Body of pancreas (tissue), 4 donors: ENCODE data around the gene MGARP. TPM values are rescaled to one million over a fixed set of nuclear protein-coding genes. Genes with fewer than 3 reads are reported as not detected.

Experiments used
- ATAC-seq: fragments of 150-250 bp; one replicate; pipeline ENCODE4 v1.9.1; 2016
- DNase-seq, 4 donors: peaks; one replicate each; pipeline ENCODE4 v3.0.0-alpha.2; 2019
- H3K27ac ChIP-seq, 4 donors: fragments of 200-600 bp; sonication (generic); 1 replicate in 3 of 4; 2 replicates in 1 of 4; pipeline versions ENCODE4 v1.5.1 to v1.6.1; 2016 to 2019; ENCODE audit warnings: mild to moderate bottlenecking in 1 of 4, mixed read lengths in 1 of 4, moderate library complexity in 1 of 4
- H3K27me3 ChIP-seq, 2 donors: fragments of 200-600 bp; sonication (generic); one replicate each; pipeline ENCODE4 v1.6.0; 2016; ENCODE audit warnings: mild to moderate bottlenecking in 1 of 2
- H3K36me3 ChIP-seq, 2 donors: fragments of 200-600 bp; sonication (generic); replicated peaks in 1 of 2; 2 replicates each; pipeline ENCODE4 v1.5.1; 2016; ENCODE audit warnings: low read depth in 2 of 2; ENCODE audit not compliant: insufficient read depth in 1 of 2
- H3K4me1 ChIP-seq: fragments of 200-600 bp; sonication (generic); one replicate; pipeline ENCODE4 v1.6.0; 2016
- H3K4me3 ChIP-seq, 2 donors: fragments of 200-600 bp; sonication (generic); 1 replicate in 1 of 2; 2 replicates in 1 of 2; pipeline ENCODE4 v1.5.1; 2016 to 2019
- H3K9me3 ChIP-seq, 3 donors: fragments of 200-600 bp; sonication (generic); 1 replicate in 2 of 3; 2 replicates in 1 of 3; pipeline ENCODE4 v1.5.1; 2016
- POLR2A ChIP-seq, 3 donors: fragments of 450-650 bp; IDR thresholded peaks; one replicate each; pipeline ENCODE4 v1.6.1; 2016; ENCODE audit warnings: antibody characterized with exemption in 3 of 3, mild to moderate bottlenecking in 2 of 3
- WGBS, 2 donors: methylation state at CpG; one replicate each; pipeline ENCODE4 v1.1.5; 2017; 5-methylcytosine and 5-hydroxymethylcytosine counted together
- intact Hi-C: fragments of 100-400 bp; cut with DNase I; formaldehyde crosslinking; loops from one replicate; pipeline ENCODE4 v1.15.1; 2023
- total RNA-seq, 2 donors: library from RNA; depleted of rRNA; stranded (reverse); fragments of >200 nt; gene quantifications; one replicate each; pipeline ENCODE4 v1.1.0, GENCODE V29; 2016
- TF ChIP-seq, protein P1 (sequence below), 7 experiments: fragments of 450-650 bp in 4 of 7; fragments of 200-600 bp in 3 of 7; sonication (generic) in 3 of 7; IDR thresholded peaks; one replicate each; pipeline ENCODE4 v1.5.1; 2016 to 2019; ENCODE audit warnings: antibody characterized with exemption in 7 of 7

The MGARP gene
- total RNA-seq, 2 donors from 2014 or later, result 0.78 TPM; not detected in 1

DNA sequence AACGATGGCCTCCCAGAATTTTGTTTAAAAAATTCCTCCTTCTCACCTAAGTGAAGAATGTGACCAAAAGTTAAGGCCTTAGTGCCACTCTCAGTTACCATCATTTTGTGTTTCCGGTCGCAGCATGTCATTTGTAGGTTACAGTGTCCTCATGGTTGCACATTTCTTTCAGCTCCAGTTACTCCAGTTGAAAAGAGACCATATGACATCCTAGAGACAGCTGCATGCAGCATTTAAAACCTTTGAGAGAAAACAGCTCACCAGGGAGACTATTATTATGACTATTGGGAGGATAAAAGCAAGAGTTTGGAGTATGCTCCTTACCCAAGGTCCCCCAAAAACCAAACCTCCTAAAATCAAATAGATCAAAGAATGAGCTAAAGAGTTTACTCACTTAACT lies 45.8 kb downstream of the MGARP start:
- DNase-seq (no peak), ATAC-seq (no peak)
- TF ChIP-seq, protein P1, sequence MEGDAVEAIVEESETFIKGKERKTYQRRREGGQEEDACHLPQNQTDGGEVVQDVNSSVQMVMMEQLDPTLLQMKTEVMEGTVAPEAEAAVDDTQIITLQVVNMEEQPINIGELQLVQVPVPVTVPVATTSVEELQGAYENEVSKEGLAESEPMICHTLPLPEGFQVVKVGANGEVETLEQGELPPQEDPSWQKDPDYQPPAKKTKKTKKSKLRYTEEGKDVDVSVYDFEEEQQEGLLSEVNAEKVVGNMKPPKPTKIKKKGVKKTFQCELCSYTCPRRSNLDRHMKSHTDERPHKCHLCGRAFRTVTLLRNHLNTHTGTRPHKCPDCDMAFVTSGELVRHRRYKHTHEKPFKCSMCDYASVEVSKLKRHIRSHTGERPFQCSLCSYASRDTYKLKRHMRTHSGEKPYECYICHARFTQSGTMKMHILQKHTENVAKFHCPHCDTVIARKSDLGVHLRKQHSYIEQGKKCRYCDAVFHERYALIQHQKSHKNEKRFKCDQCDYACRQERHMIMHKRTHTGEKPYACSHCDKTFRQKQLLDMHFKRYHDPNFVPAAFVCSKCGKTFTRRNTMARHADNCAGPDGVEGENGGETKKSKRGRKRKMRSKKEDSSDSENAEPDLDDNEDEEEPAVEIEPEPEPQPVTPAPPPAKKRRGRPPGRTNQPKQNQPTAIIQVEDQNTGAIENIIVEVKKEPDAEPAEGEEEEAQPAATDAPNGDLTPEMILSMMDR (IDR thresholded peaks at IDR 0.05), result no peak
- no peaks in the 10 kb centered on the region for H3K27me3 ChIP-seq
- no peak overlapping the region for H3K27ac ChIP-seq
- intact Hi-C loops, result loop anchor here (10.0 kb wide), 1 partner anchor 61 kb away; no protein-coding TSS in a partner anchor
- no peaks in the 10 kb centered on the region for H3K4me1 ChIP-seq
- WGBS, 2 donors, result 74 to 83% methylated on average over 3 of the region's 3 CpGs
- H3K9me3 ChIP-seq, result no peaks in the 10 kb centered on the region
- H3K36me3 ChIP-seq, result no peaks in the 10 kb centered on the region
- H3K4me3 ChIP-seq, result no peak overlapping the region

DNA sequence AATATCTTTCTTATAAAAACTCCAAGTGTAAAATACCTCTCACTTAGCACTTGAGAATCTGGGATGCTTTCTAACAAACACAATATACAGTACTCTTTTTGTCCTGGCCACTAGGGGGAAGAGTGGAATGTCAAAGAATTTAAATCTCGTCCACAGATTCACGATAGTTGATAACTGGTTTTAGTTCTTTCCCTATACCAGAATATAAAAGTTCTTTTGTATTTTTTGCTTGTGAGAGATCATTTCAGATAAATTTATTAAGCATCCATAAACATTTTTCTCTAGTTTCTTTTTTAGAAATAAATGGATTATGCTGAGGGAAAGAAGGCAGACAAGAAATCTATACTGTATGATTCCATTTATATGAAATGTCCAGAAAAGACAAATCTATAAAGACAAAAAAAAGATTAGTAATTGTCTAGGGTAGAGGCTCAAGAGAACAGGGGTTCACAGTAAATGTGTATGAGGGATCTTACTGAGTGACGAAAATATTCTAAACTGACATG lies 50.4 kb downstream of the MGARP start:
- Histone ChIP-seq H3K36me3 (no peaks in the 10 kb centered on the region), H3K27me3 (no peaks in the 10 kb centered on the region), H3K4me1 (no peaks in the 10 kb centered on the region), H3K27ac (no peak overlapping the region), H3K9me3 (no peaks in the 10 kb centered on the region), H3K4me3 (no peak overlapping the region)
- TF ChIP-seq, protein P1 (IDR thresholded peaks at IDR 0.05), result peak; percentile 41 to 78 (median 67)
- no peak for TF ChIP-seq POLR2A (IDR thresholded peaks at IDR 0.05)
- ATAC-seq (peak; percentile 78), DNase-seq (peak in 2 of 4 donors; percentile 19 to 37)
- intact Hi-C loops, result loop anchor here (10.0 kb wide), 1 partner anchor 65 kb away; no protein-coding TSS in a partner anchor
- 25 to 33% methylated on average over 3 of the region's 3 CpGs for WGBS, 2 donors

DNA sequence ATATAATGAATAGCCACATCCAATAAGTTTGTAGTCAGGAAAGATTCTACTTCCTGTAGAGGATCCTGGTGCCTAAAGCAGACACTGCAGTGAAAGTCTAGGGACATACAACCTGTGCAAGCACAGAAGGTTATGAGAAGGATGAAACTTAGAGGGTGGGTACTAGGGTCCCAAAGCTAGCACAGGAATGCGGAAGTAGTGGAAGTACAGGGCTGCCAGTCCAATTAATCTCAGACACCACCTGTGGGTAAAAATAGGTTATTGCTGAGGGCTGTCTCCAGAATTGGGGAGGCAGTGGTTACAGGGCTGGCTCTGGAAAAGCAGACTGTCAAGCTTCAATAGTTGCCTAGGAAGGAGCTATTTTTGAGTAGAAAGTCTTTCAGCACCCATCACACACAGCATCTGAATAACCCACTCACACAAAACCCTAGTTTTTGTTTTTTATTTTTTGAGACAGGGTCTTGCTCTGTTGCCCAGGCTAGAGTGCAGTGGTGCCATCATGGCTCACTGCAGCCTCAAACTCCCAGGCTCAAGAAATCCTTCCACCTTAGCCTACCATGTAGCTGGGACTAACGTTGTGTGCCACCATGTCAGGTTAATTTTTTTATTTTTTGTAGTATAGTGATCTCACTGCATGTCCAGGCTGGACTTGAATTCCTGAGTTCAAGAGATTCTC lies 52.2 kb downstream of the MGARP start:
- intact Hi-C loops, result no loop called here
- Histone ChIP-seq H3K4me3 (no peak overlapping the region), H3K27ac (no peak overlapping the region), H3K27me3 (no peaks in the 10 kb centered on the region), H3K36me3 (no peaks in the 10 kb centered on the region), H3K4me1 (no peaks in the 10 kb centered on the region), H3K9me3 (no peaks in the 10 kb centered on the region)
- TF ChIP-seq, protein P1 (IDR thresholded peaks at IDR 0.05), result peak in 4 of 7 experiments; percentile 11 to 42 (median 28)
- no peak for TF ChIP-seq POLR2A (IDR thresholded peaks at IDR 0.05)
- ATAC-seq, result no peak
- 32 to 34% methylated on average over 2 of the region's 2 CpGs for WGBS, 2 donors
- DNase-seq, result no peak

DNA sequence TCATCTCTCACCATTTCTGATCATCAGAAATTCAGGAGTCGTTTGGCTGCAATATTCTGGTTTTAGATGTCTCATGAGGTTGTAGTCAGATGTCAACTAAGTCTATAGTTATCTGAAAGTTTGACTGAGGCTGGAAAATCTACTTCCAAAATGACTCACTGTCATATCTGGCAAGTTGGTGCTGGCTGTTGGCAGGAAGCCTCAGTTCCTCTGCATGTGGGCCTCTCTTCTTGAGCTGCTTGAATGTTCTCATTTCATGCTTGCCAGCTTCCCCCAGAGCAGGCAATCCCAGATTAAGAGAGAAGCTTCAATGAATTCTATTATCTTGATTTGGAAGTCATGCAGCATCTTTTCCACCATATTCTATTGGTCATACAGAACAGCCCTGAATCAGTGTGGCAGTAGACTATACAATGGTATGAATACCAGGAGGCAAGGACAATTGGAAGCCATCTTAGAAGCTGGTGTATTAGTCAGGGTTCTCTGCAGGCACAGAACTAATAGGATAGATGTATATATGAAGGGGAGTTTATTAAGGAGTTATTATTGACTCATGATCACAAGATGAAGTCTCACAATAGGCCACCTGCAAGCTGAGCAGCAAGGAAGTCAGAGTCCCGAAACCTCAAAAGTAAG lies 56.2 kb downstream of the MGARP start:
- ATAC-seq, result no peak
- Histone ChIP-seq H3K27ac (no peak overlapping the region), H3K27me3 (no peaks in the 10 kb centered on the region), H3K36me3 (no peaks in the 10 kb centered on the region), H3K9me3 (no peaks in the 10 kb centered on the region), H3K4me1 (no peaks in the 10 kb centered on the region), H3K4me3 (no peak overlapping the region)
- intact Hi-C loops, result no loop called here
- peak in 3 of 4 donors; percentile 13 to 28 (median 15) for DNase-seq
- TF ChIP-seq, protein P1 (IDR thresholded peaks at IDR 0.05), result no peak
- no peak for TF ChIP-seq POLR2A (IDR thresholded peaks at IDR 0.05)
- 81 to 88% methylated on average over 2 of the region's 2 CpGs for WGBS, 2 donors
